NCI-H2107 (cell line): ENCODE data around the gene PDIA5.
"Not testable (repeated sequence)": the region's sequence is repeated elsewhere in the genome, so short reads cannot be mapped to it uniquely, and the experiment has no call there.

Source experiments
- DNase-seq: peaks from one replicate; lab custom pipeline; 2025; lab: John Stamatoyannopoulos, UW

The PDIA5 gene

GRCh38 chr3:123093696-123094095 lies 26.9 kb downstream of the PDIA5 start:
- no peak for DNase-seq

DNA sequence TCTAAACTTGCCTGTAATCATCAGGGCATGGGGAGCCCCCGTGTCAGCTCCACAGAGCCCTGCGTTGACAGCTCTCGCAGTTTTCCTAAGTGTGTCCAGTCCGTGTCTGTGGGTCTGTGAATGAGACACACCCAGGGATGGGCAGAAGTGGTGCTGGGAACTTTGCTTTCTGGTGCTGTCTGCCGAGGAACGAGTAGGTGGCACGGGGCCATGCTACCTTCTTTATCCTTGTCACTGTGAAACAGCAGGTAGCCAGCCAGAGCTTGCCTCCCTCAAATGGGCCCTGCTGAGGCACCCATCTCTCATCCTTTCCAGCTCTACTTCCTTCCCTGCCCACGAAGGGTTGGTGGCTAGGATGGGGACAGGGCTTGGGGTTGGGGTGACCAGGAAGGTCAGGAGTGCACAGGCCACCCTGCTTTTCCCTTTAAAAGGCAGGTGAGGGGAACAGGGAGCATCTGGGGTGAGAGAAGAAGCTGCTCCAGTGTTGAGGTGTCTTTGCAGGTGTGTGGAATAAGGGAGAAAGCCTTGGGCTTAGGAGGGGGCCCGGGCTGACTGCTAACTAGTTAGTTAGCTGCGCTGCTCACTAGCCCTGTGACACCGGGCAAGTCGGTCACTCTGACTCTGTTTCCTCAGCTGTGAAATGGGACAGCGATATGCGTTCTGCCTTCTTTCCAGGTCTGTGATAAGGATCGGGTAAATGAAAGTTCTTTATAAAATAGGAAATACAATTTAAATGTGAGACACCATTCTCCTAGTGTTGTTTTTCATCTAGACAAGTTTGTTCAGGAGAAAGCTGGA lies 27.9 kb downstream of the PDIA5 start:
- DNase-seq = no peak

DNA sequence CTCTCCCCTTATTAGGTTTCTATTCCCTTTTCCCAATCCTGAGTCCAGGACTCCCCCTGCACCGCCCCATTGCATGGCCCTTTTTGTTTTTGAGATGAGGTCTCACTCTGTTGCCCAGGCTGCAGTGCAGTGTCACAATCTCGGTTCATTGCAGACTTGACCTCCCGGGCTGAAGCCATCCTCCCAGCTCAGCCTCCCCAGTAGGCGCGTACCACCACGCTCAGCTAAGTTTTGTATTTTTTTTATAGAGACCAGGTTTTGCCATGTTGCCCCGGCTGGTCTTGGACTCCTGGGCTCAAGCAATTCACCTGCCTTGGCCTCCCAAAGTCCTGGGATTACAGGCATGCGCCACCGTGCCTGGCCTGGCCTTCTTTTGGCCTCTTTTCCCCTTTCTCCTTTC lies 29.3 kb downstream of the PDIA5 start:
- no peak for DNase-seq

- no peak for DNase-seq
Observed at GRCh38 chr3:123096731-123097130, 29.9 kb downstream of the PDIA5 start.

GRCh38 chr3:123098426-123099330 lies 31.9 kb downstream of the PDIA5 start:
- DNase-seq = no peak

GRCh38 chr3:123099331-123100192 lies 32.7 kb downstream of the PDIA5 start:
- DNase-seq = no peak

DNA sequence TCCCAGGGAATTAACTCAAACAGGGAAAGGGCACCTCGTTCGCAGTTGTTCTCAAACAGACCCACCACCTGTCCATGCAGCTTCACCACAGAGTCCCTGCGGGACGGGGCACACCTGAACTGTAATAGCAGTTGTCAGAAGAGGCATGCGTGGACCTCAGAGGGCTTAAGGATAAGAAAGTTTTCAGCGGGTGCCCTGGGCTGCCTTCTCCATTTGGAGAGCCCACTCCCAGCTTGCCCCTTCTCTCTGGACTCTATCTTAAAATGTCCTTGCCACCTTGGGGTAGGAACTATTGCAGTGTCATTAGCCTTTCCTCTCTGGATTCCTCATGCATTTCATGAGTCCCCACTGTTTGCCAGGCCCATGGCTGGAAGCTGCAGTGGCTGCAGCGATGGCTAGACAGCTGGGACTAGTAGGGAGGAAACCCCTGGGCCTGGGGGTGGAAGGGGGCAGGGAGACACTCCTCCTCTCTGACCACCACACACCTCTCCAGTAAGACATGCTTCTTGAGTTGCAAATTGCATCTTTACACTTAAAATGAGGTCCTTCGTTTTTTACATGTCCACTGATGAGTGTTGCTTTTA lies 33.5 kb downstream of the PDIA5 start:
- no peak for DNase-seq

DNA sequence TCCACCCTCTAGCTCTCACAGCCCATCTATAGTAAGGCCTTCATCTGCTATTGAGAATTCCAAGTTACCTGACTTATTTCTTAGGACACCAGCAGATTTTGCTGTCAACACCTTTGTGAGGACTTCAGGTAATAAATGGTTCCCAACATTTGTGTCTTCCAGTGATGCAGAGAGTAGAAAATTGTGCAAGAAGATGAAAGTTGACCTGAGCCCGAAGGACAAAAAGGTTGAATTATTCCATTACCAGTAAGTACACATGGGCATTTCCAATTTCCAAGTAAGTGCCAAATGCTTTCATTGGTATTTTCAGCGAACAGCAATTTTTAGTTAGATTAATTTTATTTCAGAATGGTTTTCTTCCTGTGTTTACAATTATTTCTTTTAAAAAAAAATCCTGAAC lies 35.4 kb downstream of the PDIA5 start:
- DNase-seq = no peak

DNA sequence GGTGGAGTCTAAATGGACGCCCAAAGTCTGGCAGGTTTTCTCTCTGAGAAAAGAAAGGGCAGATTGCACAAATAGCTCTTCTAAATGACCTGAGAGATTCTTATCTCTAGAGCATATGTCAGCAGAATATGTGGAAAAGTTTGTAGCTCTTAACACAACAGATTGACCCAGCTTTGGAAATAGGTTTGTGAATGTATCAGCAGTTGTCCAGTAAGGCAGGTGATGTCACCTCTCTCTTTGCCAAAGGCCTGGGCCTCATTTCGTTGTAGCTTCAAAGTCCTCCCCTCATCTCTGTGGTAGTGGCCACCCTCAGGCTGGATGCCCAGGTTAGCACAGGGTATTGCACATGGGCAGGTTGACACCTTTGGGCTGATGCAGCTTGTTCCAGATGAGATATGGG lies 36.0 kb downstream of the PDIA5 start:
- no peak for DNase-seq

DNA sequence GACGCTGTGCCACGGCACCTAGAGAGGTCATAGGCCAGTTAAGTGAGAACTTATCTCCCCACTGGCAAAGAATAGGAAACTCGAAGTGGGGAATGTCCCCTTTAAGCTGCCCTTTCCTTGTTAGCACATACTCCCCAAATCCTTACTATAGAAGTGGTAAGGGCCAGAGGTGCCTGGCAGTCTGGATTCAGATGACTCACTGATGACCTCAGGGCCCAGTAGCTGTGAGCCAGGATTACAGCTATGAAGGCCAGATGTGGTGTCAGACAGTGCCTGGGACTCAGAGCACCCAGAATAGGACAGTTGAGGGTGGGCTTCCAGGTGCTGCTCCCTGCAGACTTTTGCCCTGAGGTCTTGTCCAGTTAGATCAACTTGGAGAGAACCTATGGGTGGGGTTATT lies 37.7 kb downstream of the PDIA5 start:
- DNase-seq = no peak

- DNase-seq = no peak
Observed at GRCh38 chr3:123105201-123106189, 38.7 kb downstream of the PDIA5 start.

GRCh38 chr3:123110282-123110975 lies 43.6 kb downstream of the PDIA5 start:
- DNase-seq = no peak

GRCh38 chr3:123110976-123111615 lies 44.3 kb downstream of the PDIA5 start:
- no peak for DNase-seq

- no peak for DNase-seq
Observed at GRCh38 chr3:123111640-123112039, 44.8 kb downstream of the PDIA5 start.

- no peak for DNase-seq
Observed at GRCh38 chr3:123112232-123112631, 45.4 kb downstream of the PDIA5 start.

DNA sequence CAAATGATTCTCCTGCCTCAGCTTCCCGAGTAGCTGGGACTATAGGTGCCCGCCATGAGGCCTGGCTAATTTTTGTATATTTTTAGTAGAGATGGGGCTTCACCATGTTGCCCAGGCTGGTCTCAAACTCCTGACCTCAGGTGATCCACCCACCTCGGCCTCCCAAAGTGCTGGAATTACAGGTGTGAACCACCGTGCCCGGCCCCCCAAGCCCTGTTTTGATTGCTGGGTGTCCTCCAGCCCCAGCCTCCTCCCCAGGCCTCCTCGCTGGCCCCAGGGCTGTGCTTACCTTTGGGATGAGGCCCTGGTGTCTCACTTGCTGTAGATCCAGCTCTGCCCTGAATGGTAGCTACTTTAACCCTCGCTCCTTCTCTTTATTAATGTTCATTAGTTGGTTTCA lies 45.8 kb downstream of the PDIA5 start:
- DNase-seq = not testable (repeated sequence)

GRCh38 chr3:123113889-123114450 lies 47.1 kb downstream of the PDIA5 start:
- no peak for DNase-seq

DNA sequence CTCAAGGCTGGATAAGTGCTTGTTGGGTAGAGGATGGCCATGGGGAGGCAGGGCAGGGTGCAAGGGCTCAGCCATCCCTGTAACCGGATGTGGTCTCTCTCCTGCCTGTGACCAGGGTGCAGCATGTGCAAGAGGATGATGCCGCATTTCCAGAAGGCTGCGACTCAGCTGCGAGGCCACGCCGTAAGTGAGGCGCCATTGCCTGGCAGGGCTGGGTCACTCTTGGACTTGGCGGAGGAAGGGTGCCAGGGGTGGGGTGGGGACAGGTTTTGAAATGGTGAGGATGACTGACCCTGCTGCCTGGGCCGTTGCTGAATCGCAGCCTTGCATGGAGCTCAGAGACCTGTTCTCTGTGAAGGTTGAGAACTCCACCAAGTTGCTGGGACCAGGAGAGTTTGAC lies 49.3 kb downstream of the PDIA5 start:
- no peak for DNase-seq

DNA sequence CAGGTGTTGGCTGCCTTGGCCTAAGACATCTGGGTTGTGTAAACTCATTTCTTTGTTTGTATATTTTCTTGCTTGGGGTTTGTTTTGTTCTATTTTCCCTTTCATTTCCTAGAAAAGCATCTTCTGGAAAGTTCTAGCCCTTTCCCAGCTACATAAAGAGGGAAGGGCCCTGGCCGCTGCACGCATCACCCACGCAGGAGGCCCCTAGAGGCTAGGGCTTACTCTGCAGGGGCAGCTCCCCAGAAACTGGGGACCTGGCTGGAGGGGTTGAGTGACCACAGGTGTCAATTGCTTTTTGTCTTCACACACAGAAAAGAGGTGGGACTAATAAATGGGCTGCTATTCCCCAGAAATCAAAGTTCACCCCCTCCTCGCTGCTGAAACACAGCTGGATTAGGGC lies 52.6 kb downstream of the PDIA5 start:
- DNase-seq = no peak
